Measurements from ENCODE around the gene AKNA. TPM values are rescaled to one million over a fixed set of nuclear protein-coding genes. Genes with fewer than 3 reads are reported as not detected.

AKNA gene
- polyA plus RNA-seq, 2 of the 4 experiments (the other 2 are of a cell fraction): 2.7 to 4.6 TPM

- CTCF ChIA-PET: interaction anchor here (0.6 to 12.3 kb wide), 11 partner anchors 9 to 1087 kb away, joined by 3 to 202 read pairs (median 4); partner anchors contain the start of gene TEX53
- H3K4me1 ChIP-seq: no peaks in the 10 kb centered on the region
- H3K9me3 ChIP-seq: no peaks in the 10 kb centered on the region
- FAIRE-seq: no peak
- WGBS (ENCODE audit: missing lambda C conversion rate): 38% methylated on average over 2 of the region's 2 CpGs
- no peak overlapping the region for H3K4me3 ChIP-seq
- POLR2A ChIA-PET: no interaction called here
- TF ChIP-seq PBX3 (IDR thresholded peaks at IDR 0.05) (no peak), PHF8 (IDR thresholded peaks at IDR 0.05; ENCODE audit: borderline replicate concordance, low read depth) (no peak), NFE2L2 (conservative IDR thresholded peaks at IDR 0.05; ENCODE audit: low read length) (no peak), REST (IDR thresholded peaks at IDR 0.05) (no peak), GATA3 (IDR thresholded peaks at IDR 0.05; ENCODE audit: borderline replicate concordance) (no peak), KDM1A (IDR thresholded peaks at IDR 0.05; ENCODE audit: low read depth) (no peak), EP300 (IDR thresholded peaks at IDR 0.05) (no peak), RCOR1 (IDR thresholded peaks at IDR 0.05; ENCODE audit: low read depth, low read length) (no peak), EHF (CRISPR knock-in tag; IDR thresholded peaks at IDR 0.05) (no peak), FOXS1 (CRISPR knock-in tag; IDR thresholded peaks at IDR 0.05) (no peak), RARB (CRISPR knock-in tag; IDR thresholded peaks at IDR 0.05) (no peak), MAX (IDR thresholded peaks at IDR 0.05) (no peak), MAZ (IDR thresholded peaks at IDR 0.05; ENCODE audit: borderline replicate concordance, low read depth, low read length) (no peak), MYC (IDR thresholded peaks at IDR 0.05; ENCODE audit: borderline replicate concordance, low read length) (no peak), CBX2 (IDR thresholded peaks at IDR 0.05; ENCODE audit: borderline replicate concordance, low read depth) (no peak), JUN (IDR thresholded peaks at IDR 0.05) (no peak), BHLHE40 (IDR thresholded peaks at IDR 0.05; ENCODE audit: low read depth, low read length) (no peak), BCL3 (IDR thresholded peaks at IDR 0.05) (no peak)
- TF ChIP-seq, protein P1, sequence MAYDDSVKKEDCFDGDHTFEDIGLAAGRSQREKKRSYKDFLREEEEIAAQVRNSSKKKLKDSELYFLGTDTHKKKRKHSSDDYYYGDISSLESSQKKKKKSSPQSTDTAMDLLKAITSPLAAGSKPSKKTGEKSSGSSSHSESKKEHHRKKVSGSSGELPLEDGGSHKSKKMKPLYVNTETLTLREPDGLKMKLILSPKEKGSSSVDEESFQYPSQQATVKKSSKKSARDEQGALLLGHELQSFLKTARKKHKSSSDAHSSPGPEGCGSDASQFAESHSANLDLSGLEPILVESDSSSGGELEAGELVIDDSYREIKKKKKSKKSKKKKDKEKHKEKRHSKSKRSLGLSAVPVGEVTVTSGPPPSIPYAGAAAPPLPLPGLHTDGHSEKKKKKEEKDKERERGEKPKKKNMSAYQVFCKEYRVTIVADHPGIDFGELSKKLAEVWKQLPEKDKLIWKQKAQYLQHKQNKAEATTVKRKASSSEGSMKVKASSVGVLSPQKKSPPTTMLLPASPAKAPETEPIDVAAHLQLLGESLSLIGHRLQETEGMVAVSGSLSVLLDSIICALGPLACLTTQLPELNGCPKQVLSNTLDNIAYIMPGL (CRISPR knock-in tag; IDR thresholded peaks at IDR 0.05; ENCODE audit: borderline replicate concordance): no peak
- no peak for DNase-seq (ENCODE audit: low read depth in 1 of 2, low spot score in 1 of 2)
- ATAC-seq: no peak
- H3K4me2 ChIP-seq: no peak overlapping the region
- H3K27ac ChIP-seq: no peak overlapping the region
These were observed 49.7 kb upstream of the AKNA start for GRCh38 chr9:114437401-114437893.
